Right cardiac atrium (tissue), 5 donors: ENCODE results near the gene ANKRD11. TPM values are rescaled to one million over a fixed set of nuclear protein-coding genes. Genes with fewer than 3 reads are reported as not detected.
"Not testable (repeated sequence)": the region's sequence is repeated elsewhere in the genome, so short reads cannot be mapped to it uniquely, and the experiment has no call there.

ENCODE experiments used
- ATAC-seq, 2 donors: fragments of 200-7000 bp; cut with Tn5 transposase; one replicate each; pipeline versions ENCODE4 v1.8.0 to v1.9.1; 2020; ENCODE audit warnings: moderate library complexity in 2 of 2, mild to moderate bottlenecking in 1 of 2
- DNase-seq, 3 donors: peaks; one replicate each; pipeline ENCODE4 v3.0.0-alpha.2; 2020
- H3K27ac ChIP-seq: one replicate; pipeline ENCODE4 v1.5.1; 2013; ENCODE audit warnings: mild to moderate bottlenecking, low read length, control low read depth, moderate library complexity
- H3K27me3 ChIP-seq: one replicate; pipeline ENCODE4 v1.6.1; 2013; ENCODE audit not compliant: control insufficient read depth, insufficient read depth
- H3K4me1 ChIP-seq: one replicate; pipeline ENCODE4 v1.6.1; 2013; ENCODE audit warnings: low read length; ENCODE audit not compliant: control insufficient read depth, insufficient read depth
- H3K4me3 ChIP-seq: one replicate; pipeline ENCODE4 v1.5.1; 2013; ENCODE audit warnings: low read length, control low read depth
- H3K9me3 ChIP-seq: one replicate; pipeline ENCODE4 v1.6.1; 2013; ENCODE audit warnings: low read length; ENCODE audit not compliant: control insufficient read depth
- WGBS: extraction: QIAGEN DNeasy Blood & Tissue Kit; methylation state at CpG from one replicate; pipeline ENCODE4 v1.1.7; 2013; 5-methylcytosine and 5-hydroxymethylcytosine counted together
- intact Hi-C, 4 donors: fragments of 100-400 bp; cut with DNase I; formaldehyde crosslinking; loops; one replicate each; pipeline versions ENCODE4 v1.11.0 to v1.14.0; 2022 to 2023
- polyA plus RNA-seq: library from polyadenylated mRNA; stranded (reverse); fragments of 200-250 nt; gene quantifications from one replicate; pipeline ENCODE4 v1.2.3, GENCODE V29; 2013
- total RNA-seq, 4 donors: library from RNA; stranded (reverse); fragmentation: NEBNext Ultra II Directional; extraction: Animal tissue kit (Norgen Biotek cat#: 25700); gene quantifications; one replicate each; pipeline ENCODE4 v1.2.1, GENCODE V29; 2021
- donor health status: healthy with polysubstance abuse.
- donor health status: DM: no; HTN: yes; CAD: no.
- donor health status: DM: no; HTN: no; CAD: no.
- donor health status: DM: no; HTN: yes; CAD: no; lungs with severe emphysema.
- donor health status: DM: yes; HTN: yes; CAD: no.

ANKRD11 gene
- total and polyA plus RNA-seq, 5 donors, result 75.3 to 98.9 (median 95.3) TPM

DNA sequence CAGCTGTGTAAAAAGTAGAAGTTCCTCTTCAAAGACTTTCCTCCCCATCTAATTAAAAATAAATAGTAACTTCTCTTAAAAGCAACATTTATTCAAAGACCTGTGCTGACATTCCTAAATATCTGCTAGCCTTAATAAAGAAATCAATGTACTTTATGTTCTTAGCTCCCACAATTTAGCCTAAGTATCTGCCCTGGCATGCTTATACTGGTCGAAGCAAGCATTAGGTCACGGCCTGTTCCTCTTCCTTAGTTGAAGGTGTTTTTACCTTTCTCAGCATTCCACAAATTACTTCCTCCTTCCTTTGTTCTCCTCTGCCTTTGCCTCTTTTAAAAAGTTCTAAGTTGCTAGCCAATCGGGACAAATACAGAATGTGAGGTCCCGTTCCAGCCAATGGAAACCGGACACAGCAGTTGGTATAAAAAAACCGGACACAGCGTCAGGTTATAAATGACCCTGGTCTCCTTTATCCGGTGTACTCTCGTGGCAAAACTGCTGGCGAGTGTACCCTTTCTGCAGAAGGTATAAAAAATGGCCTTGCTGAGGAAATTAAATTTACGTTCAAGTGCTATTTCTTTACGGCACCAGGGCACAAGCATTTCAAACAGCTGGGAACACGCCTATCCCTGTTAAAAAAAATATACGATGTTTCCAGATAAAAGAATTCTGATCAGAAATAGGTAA is 127.7 kb downstream of the ANKRD11 start:
- H3K9me3 ChIP-seq, H3K27me3 ChIP-seq, ATAC-seq, intact Hi-C loops, H3K27ac ChIP-seq, DNase-seq, H3K4me3 ChIP-seq: not testable (repeated sequence)
- H3K4me1 ChIP-seq, result peaks cover 39% of the 10 kb centered on the region
- 71% methylated on average over 13 of the region's 14 CpGs for WGBS

DNA sequence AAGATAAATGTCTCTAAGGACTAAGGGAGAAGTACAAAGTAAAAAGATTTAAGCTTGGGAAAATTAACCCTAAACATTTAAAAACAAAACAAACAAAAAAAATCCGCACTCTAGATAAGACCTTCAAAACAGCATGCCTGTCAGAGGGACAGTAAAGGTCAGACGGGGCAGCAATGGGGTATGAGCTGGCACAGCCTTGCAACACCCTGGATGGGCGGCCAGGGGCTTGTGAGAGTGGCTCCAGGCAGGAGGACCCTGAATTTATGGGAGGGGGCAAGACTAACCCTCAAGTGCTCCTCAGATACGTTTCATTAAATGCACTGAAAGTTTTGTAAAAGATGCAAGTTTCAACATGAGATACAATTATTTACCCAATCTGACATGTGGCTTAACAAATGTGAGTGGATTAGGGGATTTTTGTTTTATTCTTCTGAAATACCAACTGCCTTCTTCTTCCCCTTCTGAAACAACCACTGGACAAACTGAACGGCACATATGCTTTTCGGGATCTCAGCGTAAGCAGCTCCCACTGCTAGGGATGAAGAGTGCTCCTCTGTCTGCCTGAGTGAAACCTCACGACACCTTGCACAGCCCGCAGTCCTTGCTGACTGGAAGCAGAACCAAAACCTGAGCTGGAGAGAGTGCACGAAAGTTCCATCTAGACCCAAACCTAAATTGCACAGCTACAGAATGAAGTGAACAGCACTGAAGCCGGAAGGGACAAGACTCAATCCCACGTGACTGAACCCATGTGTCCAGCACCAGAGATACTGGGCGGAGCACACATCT is 128.4 kb downstream of the ANKRD11 start:
- Histone ChIP-seq H3K9me3 (no peaks in the 10 kb centered on the region), H3K27me3 (no peaks in the 10 kb centered on the region), H3K4me3 (no peak overlapping the region), H3K4me1 (peaks cover 41% of the 10 kb centered on the region), H3K27ac (peak overlapping the region; percentile 2)
- ATAC-seq (no peak), DNase-seq (no peak)
- 57% methylated on average over 13 of the region's 13 CpGs for WGBS
- intact Hi-C loops, result no loop called here

DNA sequence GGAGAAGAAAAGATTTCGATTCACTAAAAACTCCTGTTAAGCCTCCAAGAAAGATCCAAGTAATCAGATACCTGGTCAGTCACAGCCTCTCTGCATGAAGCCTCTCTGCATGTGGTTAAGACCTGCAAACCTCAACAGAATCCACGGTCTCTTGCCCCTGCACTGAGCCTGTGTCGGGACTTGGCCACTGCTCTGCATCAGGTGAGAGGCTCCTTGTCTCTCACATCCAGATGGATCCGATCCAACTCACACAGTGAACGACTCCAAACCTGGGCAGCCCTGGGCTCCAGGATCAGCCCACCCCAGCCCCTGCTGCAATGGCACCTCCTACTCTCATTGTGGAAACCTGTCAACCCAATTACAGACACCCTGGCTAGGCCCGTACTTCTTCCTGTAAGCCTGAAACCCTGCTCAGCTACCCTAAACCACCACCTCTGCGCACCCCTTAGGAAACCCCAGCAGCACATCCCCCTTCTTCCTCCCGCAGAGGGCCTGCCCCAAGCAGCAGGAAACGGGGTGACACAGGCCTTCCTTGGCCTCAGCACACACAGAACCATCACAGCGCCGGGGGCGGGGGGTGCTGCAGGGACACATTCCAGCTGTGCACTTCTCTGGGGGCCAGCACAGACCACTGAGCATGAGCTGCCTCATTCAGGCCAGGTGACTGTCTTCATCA is 129.5 kb downstream of the ANKRD11 start:
- Histone ChIP-seq H3K27ac (no peak overlapping the region), H3K9me3 (no peaks in the 10 kb centered on the region), H3K27me3 (no peaks in the 10 kb centered on the region), H3K4me1 (peaks cover 36% of the 10 kb centered on the region), H3K4me3 (no peak overlapping the region)
- DNase-seq (peak in 1 of 3 donors; percentile 76), ATAC-seq (peak in 1 of 2 donors; percentile 13)
- intact Hi-C loops, result no loop called here
- WGBS, result 39% methylated on average over 12 of the region's 12 CpGs

DNA sequence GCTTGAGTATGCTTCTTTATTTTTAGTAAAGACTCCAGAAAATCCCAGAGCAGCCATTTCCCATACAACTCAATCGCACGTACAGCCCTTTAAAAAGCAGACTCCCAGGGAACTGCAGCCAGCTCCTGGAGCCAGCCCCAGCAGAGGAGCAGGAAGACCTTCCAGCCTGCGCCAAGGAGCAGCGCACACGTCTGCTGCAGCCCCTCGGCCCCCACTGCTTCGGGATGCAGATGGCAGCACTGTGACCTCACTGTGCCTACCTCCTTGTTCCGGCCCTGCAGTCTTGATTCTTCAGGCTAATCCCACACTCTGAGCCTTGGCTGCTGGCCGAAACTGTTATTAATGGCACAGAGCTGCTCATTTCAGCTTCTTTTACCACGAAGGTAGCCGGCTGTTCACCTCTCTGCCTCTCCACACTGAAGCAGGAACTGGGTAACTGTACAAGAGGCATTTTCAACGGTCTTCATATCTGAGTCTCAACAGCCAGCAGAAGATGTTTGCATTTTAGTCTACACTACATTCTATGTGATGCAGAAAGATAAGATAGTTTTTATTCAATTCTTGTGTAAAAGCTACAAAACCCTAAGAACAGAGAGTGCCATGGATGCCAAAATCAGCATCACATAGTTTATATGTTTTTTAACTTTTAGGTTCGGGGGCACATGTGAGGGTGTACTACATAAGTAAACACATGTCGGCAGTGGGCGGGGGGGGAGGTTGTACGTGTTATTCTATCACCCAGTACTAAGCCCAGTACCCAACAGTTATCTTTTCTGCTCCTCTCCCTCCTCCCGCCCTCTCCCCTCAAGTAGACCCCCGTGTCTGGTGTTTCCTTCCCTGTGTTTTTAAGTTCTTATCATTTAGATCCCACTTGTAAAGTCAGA is 130.9 kb downstream of the ANKRD11 start:
- H3K4me3 ChIP-seq, result no peak overlapping the region
- H3K27ac ChIP-seq, result no peak overlapping the region
- no peaks in the 10 kb centered on the region for H3K9me3 ChIP-seq
- ATAC-seq (peak in 1 of 2 donors; percentile 8), DNase-seq (peak in 2 of 3 donors; percentile 66 to 68)
- intact Hi-C loops, result no loop called here
- 29% methylated on average over 18 of the region's 18 CpGs for WGBS
- peaks cover 30% of the 10 kb centered on the region for H3K4me1 ChIP-seq
- no peaks in the 10 kb centered on the region for H3K27me3 ChIP-seq

DNA sequence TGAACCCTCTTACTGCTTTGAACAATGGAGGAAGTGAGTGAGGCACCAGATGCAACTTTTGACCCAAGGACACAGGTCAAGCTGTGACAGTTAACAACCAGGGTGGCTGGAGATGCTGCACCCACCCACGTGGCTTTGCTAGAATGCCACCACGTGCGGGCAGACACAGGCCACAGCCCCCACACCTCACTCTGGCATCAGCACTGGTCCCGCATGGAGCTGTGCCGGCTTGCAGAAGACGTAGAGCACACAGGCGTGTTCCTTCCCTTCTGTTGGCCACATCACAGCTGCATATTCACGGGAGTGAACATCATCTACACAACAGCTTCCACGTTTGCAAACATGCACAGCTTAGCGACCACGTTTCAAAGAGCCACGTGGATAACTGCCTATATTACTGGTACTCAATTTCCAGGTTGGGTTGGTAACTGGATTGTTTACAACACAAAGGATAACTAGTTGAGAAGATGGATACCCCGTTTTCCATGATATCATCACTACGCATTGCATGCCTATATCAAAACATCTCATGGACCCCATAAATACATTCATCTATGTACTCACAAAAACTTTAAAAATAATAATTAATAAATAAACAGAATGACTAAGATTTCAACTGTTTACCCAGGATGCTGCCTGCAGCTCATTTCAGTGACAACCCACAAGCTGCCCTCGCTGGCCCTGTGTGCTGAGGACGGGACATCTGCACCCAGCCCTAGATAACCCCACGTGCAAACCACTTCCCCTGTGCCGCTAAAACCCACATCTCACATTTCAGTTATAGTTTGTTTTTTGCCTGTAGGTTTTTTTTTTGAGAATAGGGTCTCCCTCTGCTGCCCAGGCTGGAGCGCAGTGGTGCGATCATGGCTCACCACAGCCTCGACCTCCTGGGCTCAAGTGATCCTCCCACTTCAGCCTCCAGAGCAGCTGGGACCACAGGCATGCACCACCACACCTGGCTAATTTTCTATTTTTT is 132.0 kb downstream of the ANKRD11 start:
- ATAC-seq (no peak), DNase-seq (peak in 1 of 3 donors; percentile 57)
- Histone ChIP-seq H3K27me3 (no peaks in the 10 kb centered on the region), H3K9me3 (no peaks in the 10 kb centered on the region), H3K27ac (no peak overlapping the region), H3K4me3 (no peak overlapping the region), H3K4me1 (peaks cover 25% of the 10 kb centered on the region)
- WGBS, result 67% methylated on average over 21 of the region's 21 CpGs
- intact Hi-C loops, result no loop called here

DNA sequence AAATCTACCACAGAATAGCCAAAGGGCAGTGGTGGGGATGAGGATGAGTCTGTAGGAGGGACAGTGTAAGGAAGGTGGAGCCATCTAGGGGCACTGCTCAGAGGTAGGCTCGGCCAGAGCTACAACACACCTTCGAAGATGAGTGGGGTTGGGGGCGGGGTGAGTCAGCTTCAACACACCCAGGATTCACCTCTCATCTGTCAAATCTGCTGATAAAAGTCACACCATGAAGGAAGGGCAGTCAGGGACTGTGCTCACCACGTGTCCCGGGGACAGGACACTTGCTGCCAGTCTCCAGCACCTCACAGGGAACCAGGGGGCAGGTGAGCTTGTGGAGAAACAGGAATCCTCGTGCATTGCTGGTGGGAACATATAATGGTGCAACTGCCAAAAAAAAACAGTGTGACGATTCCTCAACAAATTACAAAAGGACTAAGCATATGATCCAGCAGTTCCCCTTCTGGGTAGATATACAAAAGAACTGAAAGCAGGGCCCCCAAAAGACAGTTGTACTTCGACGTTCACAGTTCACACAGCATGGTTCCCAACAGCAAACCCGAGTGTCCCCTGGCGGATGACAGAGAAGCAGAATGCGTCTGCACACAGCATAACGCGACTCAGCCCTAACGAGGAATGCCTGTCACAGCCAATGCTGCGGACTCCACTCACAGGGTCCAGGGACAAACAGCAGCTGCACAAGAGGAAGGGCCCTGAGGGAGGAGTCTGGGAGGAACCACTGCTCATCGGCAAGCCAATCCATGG is 133.1 kb downstream of the ANKRD11 start:
- H3K4me3 ChIP-seq, result no peak overlapping the region
- peaks cover 25% of the 10 kb centered on the region for H3K4me1 ChIP-seq
- H3K27ac ChIP-seq, result peak overlapping the region; percentile 57
- WGBS, result 34% methylated on average over 17 of the region's 17 CpGs
- intact Hi-C loops, result no loop called here
- ATAC-seq, result peak; percentile 57 to 74
- peak in 2 of 3 donors; percentile 77 to 82 for DNase-seq
- H3K9me3 ChIP-seq, result no peaks in the 10 kb centered on the region
- H3K27me3 ChIP-seq, result no peaks in the 10 kb centered on the region

DNA sequence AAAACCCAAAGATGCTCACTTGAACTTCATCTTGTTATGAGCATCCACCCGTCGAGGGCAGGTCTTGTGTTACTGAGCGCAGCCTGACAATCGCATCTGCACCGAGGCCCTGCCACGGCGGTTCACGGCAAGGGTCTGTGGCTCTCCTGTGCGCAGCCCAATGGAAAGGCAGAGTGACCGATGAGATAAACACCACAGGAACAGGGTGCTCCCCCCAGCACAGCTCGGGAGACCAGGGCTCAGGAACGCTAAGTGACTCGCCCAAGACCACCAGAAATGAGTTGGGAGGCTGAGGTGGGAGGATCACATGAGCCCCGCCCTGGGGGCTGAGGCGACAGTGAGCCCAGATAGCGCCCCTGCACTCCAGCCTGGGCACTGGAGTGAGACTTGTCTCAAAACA is 134.7 kb downstream of the ANKRD11 start:
- H3K4me3 ChIP-seq, result no peak overlapping the region
- DNase-seq, result peak in 1 of 3 donors; percentile 18
- no peaks in the 10 kb centered on the region for H3K27me3 ChIP-seq
- intact Hi-C loops, result no loop called here
- WGBS, result 92% methylated on average over 16 of the region's 16 CpGs
- H3K9me3 ChIP-seq, result no peaks in the 10 kb centered on the region
- H3K27ac ChIP-seq, result peak overlapping the region; percentile 33
- peaks cover 28% of the 10 kb centered on the region for H3K4me1 ChIP-seq
- no peak for ATAC-seq

DNA sequence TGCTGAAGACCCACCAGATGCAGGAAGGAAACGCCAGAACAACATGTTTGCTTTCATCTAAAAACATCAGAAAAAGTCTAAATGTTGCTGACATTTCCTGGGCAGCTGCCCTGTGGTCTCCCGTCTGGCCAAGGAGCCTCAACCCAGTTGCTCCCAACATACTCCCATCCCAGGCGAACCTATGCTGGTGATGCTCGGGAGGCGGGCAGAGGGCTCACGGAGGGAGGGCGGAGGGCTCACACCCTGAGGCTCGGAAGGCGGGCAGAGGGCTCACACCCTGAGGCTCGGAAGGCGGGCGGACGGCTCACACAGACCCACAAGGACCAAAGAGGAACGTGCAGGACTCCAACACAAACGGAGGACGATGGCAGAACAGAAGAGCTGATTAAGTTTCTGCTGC is 135.4 kb downstream of the ANKRD11 start:
- intact Hi-C loops, result no loop called here
- Histone ChIP-seq H3K4me1 (peaks cover 28% of the 10 kb centered on the region), H3K9me3 (no peaks in the 10 kb centered on the region), H3K27me3 (no peaks in the 10 kb centered on the region), H3K27ac (no peak overlapping the region), H3K4me3 (no peak overlapping the region)
- peak in 1 of 3 donors; percentile 36 for DNase-seq
- WGBS, result 89% methylated on average over 16 of the region's 16 CpGs
- no peak for ATAC-seq

DNA sequence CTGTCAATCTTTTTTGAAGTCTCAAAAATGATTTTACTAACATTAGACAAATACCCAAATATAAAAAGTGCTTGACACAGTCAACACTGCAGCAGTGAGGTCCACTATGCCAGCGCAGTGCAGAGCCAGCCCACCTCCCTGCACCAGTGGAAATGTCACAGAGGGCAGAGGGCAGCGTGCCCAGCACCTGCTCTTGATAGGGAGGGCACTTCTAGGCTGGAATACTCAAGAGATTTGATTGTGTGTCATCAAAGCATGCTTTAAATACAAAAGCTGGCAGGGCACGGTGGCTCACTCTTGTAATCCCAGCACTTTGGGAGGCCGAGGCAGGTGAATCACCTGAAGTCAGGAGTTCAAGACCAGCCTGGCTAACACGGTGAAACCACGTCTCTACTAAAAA is 136.0 kb downstream of the ANKRD11 start:
- DNase-seq (peak in 1 of 3 donors; percentile 48), ATAC-seq (no peak)
- H3K9me3 ChIP-seq, result no peaks in the 10 kb centered on the region
- H3K4me3 ChIP-seq, result no peak overlapping the region
- 73% methylated on average over 6 of the region's 6 CpGs for WGBS
- H3K4me1 ChIP-seq, result peaks cover 26% of the 10 kb centered on the region
- no peaks in the 10 kb centered on the region for H3K27me3 ChIP-seq
- intact Hi-C loops, result no loop called here
- no peak overlapping the region for H3K27ac ChIP-seq
